Kidney (tissue), 14 donors: ENCODE results near the gene FUT1. TPM values are rescaled to one million over a fixed set of nuclear protein-coding genes. Genes with fewer than 3 reads are reported as not detected.

ENCODE experiments used
- DNase-seq, 5 donors: peaks; one replicate each; pipeline ENCODE4 v3.0.0-alpha.2; 2013 to 2020
- FAIRE-seq: peaks from 2 replicates; lab custom pipeline; 2012; peaks lifted over from hg19 to GRCh38; lab: Jason Lieb, UNC
- H3K27ac ChIP-seq, 2 donors: one replicate each; pipeline ENCODE4 v1.7.0; 2013; ENCODE audit warnings: low read depth in 2 of 2, low read length in 2 of 2, inconsistent platforms in 1 of 2
- H3K27me3 ChIP-seq: one replicate; pipeline ENCODE4 v1.7.1; 2013; ENCODE audit warnings: low read length, inconsistent platforms; ENCODE audit not compliant: control insufficient read depth, insufficient read depth
- H3K36me3 ChIP-seq, 3 donors: one replicate each; pipeline versions ENCODE4 v1.7.0 to v1.7.1; 2013; ENCODE audit warnings: low read length in 3 of 3, control low read depth in 1 of 3, inconsistent platforms in 1 of 3; ENCODE audit not compliant: insufficient read depth in 3 of 3, control insufficient read depth in 2 of 3
- H3K4me1 ChIP-seq, 3 donors: one replicate each; pipeline versions ENCODE4 v1.7.0 to v1.7.1; 2013; ENCODE audit warnings: low read length in 3 of 3, inconsistent platforms in 1 of 3, low read depth in 1 of 3; ENCODE audit not compliant: control insufficient read depth in 2 of 3, insufficient read depth in 2 of 3
- H3K4me3 ChIP-seq, 3 donors: one replicate each; pipeline versions ENCODE4 v1.7.0 to v1.8.1; 2013; ENCODE audit warnings: low read length in 3 of 3, control low read depth in 1 of 3, inconsistent platforms in 1 of 3
- H3K9ac ChIP-seq, 3 donors: one replicate each; pipeline versions ENCODE4 v1.7.0 to v1.7.1; 2013; ENCODE audit warnings: low read length in 3 of 3, control low read depth in 1 of 3, inconsistent platforms in 1 of 3
- H3K9me3 ChIP-seq, 3 donors: one replicate each; pipeline versions ENCODE4 v1.7.0 to v1.7.1; 2013; ENCODE audit warnings: low read length in 3 of 3, control low read depth in 1 of 3, inconsistent platforms in 1 of 3; ENCODE audit not compliant: control insufficient read depth in 2 of 3, insufficient read depth in 1 of 3
- CTCF ChIP-seq: IDR thresholded peaks from 3 replicates; pipeline ENCODE4 v1.5.1; 2012; ENCODE audit warnings: mild to moderate bottlenecking, moderate library complexity, borderline replicate concordance; ENCODE audit not compliant: insufficient read depth; ENCODE audit errors: extremely low read depth
- intact Hi-C: fragments of 100-400 bp; cut with DNase I; formaldehyde crosslinking; loops from one replicate; pipeline ENCODE4 v1.11.1; 2022
- polyA plus RNA-seq: library from polyadenylated mRNA; stranded (reverse); fragments of 350-450 nt; fragmentation: Illumina TruSeq; extraction: RNeasy Lipid Tissue Mini Kit (QIAGEN cat#74804); gene quantifications from one replicate; pipeline ENCODE4 v1.2.3, GENCODE V29; 2014; ENCODE audit warnings: low read depth, low replicate concordance; ENCODE audit not compliant: insufficient read depth
- total RNA-seq: library from RNA; stranded (reverse); fragmentation: NEBNext Ultra II Directional; extraction: Animal tissue kit (Norgen Biotek cat#: 25700); gene quantifications from one replicate; pipeline ENCODE4 v1.2.1, GENCODE V29; 2021
- donor health status: control.
- donor health status: control.
- donor health status: control.
- donor health status: control.
- donor health status: control.
- donor health status: DM: yes; HTN: yes; CAD: no.
- donor health status: Normal renal cell carcinoma (clear cell type).

FUT1 gene
- total and polyA plus RNA-seq, 2 donors from 2014 or later: 2.3 to 4.3 TPM

- H3K27ac ChIP-seq: no peak overlapping the region
- no peaks in the 10 kb centered on the region for H3K27me3 ChIP-seq
- peak overlapping the region in 1 of 3 donors; percentile 26 for H3K9ac ChIP-seq
- DNase-seq (peak; percentile 82 to 91 (median 85)), FAIRE-seq (no peak)
- no peaks in the 10 kb centered on the region for H3K36me3 ChIP-seq
- H3K4me1 ChIP-seq: peaks cover 0 to 22% (median 8%) of the 10 kb centered on the region in 3 donors
- no peaks in the 10 kb centered on the region for H3K9me3 ChIP-seq
- H3K4me3 ChIP-seq: peak overlapping the region in 2 of 3 donors; percentile 13 to 21
- no peak for TF ChIP-seq CTCF
- intact Hi-C loops: no loop called here
Observed at GRCh38 chr19:48716562-48717291, 35.7 kb downstream of the FUT1 start.

GRCh38 chr19:48715681-48716171, 36.7 kb downstream of the FUT1 start:
- no peak overlapping the region for H3K4me3 ChIP-seq
- FAIRE-seq: no peak
- H3K4me1 ChIP-seq: peaks cover 0 to 22% (median 8%) of the 10 kb centered on the region in 3 donors
- TF ChIP-seq CTCF: no peak
- H3K27ac ChIP-seq: no peak overlapping the region
- intact Hi-C loops: no loop called here
- no peaks in the 10 kb centered on the region for H3K36me3 ChIP-seq
- DNase-seq: peak in 2 of 5 donors; percentile 77 to 81
- no peaks in the 10 kb centered on the region for H3K9me3 ChIP-seq
- no peak overlapping the region for H3K9ac ChIP-seq
- H3K27me3 ChIP-seq: no peaks in the 10 kb centered on the region

GRCh38 chr19:48714759-48715675, 37.4 kb downstream of the FUT1 start:
- Histone ChIP-seq H3K27me3 (no peaks in the 10 kb centered on the region), H3K4me1 (peaks cover 0 to 22% (median 8%) of the 10 kb centered on the region in 3 donors), H3K27ac (peak overlapping the region; percentile 63 to 74), H3K36me3 (no peaks in the 10 kb centered on the region), H3K9me3 (no peaks in the 10 kb centered on the region), H3K9ac (peak overlapping the region; percentile 8 to 82 (median 30)), H3K4me3 (peak overlapping the region; percentile 34 to 67 (median 36))
- no peak for FAIRE-seq
- intact Hi-C loops: no loop called here
- no peak for TF ChIP-seq CTCF
- peak in 3 of 5 donors; percentile 24 to 84 (median 76) for DNase-seq
